Mesendoderm (in vitro differentiated cells): ENCODE measurements around the gene METTL5.
"Not testable (repeated sequence)": the region's sequence is repeated elsewhere in the genome, so short reads cannot be mapped to it uniquely, and the experiment has no call there.

Experiments used
- DNase-seq: peaks from one replicate; pipeline ENCODE4 v3.0.0; 2013
- H2AK5ac ChIP-seq: 2 replicates; pipeline ENCODE4 v1.6.1; 2013; ENCODE audit warnings: low read length, inconsistent platforms
- H2BK120ac ChIP-seq: 2 replicates; pipeline ENCODE4 v1.6.1; 2013; ENCODE audit warnings: low read depth, mild to moderate bottlenecking, low read length, moderate library complexity, mixed read lengths
- H2BK15ac ChIP-seq: replicated peaks from 2 replicates; pipeline ENCODE4 v1.6.1; 2013; ENCODE audit warnings: low read depth, mild to moderate bottlenecking, moderate library complexity
- H2BK5ac ChIP-seq: 2 replicates; pipeline ENCODE4 v1.6.1; 2013; ENCODE audit warnings: low read length, inconsistent platforms
- H3K18ac ChIP-seq: 2 replicates; pipeline ENCODE4 v1.6.1; 2013; ENCODE audit warnings: mild to moderate bottlenecking, low read length, mixed read lengths
- H3K23ac ChIP-seq: one replicate; pipeline ENCODE4 v1.6.1; 2013; ENCODE audit warnings: low read length
- H3K27ac ChIP-seq: 2 replicates; pipeline ENCODE4 v1.5.1; 2013; ENCODE audit warnings: low read depth, mild to moderate bottlenecking, inconsistent platforms, low read length, moderate library complexity
- H3K27me3 ChIP-seq: 2 replicates; pipeline ENCODE4 v1.6.1; 2013; ENCODE audit warnings: low read length, control low read depth, mild to moderate bottlenecking, inconsistent platforms; ENCODE audit not compliant: insufficient read depth, poor library complexity
- H3K36me3 ChIP-seq: 2 replicates; pipeline ENCODE4 v1.6.1; 2013; ENCODE audit warnings: low read length, inconsistent platforms; ENCODE audit not compliant: control insufficient read depth, insufficient read depth
- H3K4ac ChIP-seq: one replicate; pipeline ENCODE4 v1.6.1; 2013; ENCODE audit warnings: low read depth, mild to moderate bottlenecking, low read length, moderate library complexity
- H3K4me1 ChIP-seq: 2 replicates; pipeline ENCODE4 v1.6.1; 2013; ENCODE audit warnings: low read depth, low read length, inconsistent platforms; ENCODE audit not compliant: control insufficient read depth
- H3K4me2 ChIP-seq: 2 replicates; pipeline ENCODE4 v1.6.1; 2013; ENCODE audit warnings: low read length
- H3K4me3 ChIP-seq: 2 replicates; pipeline ENCODE4 v1.5.1; 2013; ENCODE audit warnings: mild to moderate bottlenecking, low read length
- H3K56ac ChIP-seq: one replicate; pipeline ENCODE4 v1.6.1; 2013; ENCODE audit warnings: low read length
- H3K79me1 ChIP-seq: 2 replicates; pipeline ENCODE4 v1.6.1; 2013; ENCODE audit warnings: low read length, inconsistent platforms
- H3K79me2 ChIP-seq: 2 replicates; pipeline ENCODE4 v1.6.1; 2013; ENCODE audit warnings: mild to moderate bottlenecking, low read length; ENCODE audit not compliant: control insufficient read depth, insufficient read depth
- H3K9ac ChIP-seq: 2 replicates; pipeline ENCODE4 v1.6.1; 2013; ENCODE audit warnings: low read length, inconsistent platforms
- H4K5ac ChIP-seq: one replicate; pipeline ENCODE4 v1.6.1; 2013; ENCODE audit warnings: low read length
- H4K8ac ChIP-seq: one replicate; pipeline ENCODE4 v1.6.1; 2013; ENCODE audit warnings: low read depth, mild to moderate bottlenecking, control low read depth, low read length, moderate library complexity
- WGBS: extraction: QIAGEN DNeasy Blood & Tissue Kit; methylation state at CpG from one replicate; pipeline ENCODE4 v1.1.7; 2013; ENCODE audit warnings: low lambda C conversion rate, missing lambda C conversion rate; ENCODE audit not compliant: insufficient coverage; ENCODE audit errors: extremely low coverage; 5-methylcytosine and 5-hydroxymethylcytosine counted together

METTL5 gene

DNA sequence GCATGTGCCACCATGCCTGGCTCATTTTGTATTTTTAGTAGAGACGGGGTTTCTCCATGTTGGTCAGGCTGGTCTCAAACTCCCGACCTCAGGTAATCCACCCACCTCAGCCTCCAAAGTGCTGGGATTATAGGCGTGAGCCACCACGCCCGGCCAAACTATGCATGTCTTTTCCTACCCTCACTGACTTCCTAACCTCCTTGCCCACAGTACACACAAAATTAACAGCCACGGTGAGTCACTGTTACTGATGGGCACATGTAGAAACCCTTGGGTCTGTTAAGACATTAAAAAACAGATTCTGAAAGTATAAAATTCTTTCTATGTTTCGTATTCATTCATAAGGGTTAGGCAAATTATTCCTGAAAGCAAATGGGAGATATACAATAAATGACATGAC, 4.6 kb downstream of the METTL5 start:
- H3K18ac ChIP-seq, H2BK5ac ChIP-seq, H3K4me1 ChIP-seq, H3K23ac ChIP-seq, H3K27me3 ChIP-seq, H4K5ac ChIP-seq, DNase-seq, H3K79me1 ChIP-seq, H3K56ac ChIP-seq, H3K4ac ChIP-seq, H3K79me2 ChIP-seq, H3K9ac ChIP-seq, H3K36me3 ChIP-seq, H3K27ac ChIP-seq, H2BK120ac ChIP-seq, H3K4me2 ChIP-seq, H2AK5ac ChIP-seq, H3K4me3 ChIP-seq, H2BK15ac ChIP-seq, H4K8ac ChIP-seq: not testable (repeated sequence)
- whole genome bisulfite sequencing = no CpG with 5 or more reads among the region's 7 CpGs

DNA sequence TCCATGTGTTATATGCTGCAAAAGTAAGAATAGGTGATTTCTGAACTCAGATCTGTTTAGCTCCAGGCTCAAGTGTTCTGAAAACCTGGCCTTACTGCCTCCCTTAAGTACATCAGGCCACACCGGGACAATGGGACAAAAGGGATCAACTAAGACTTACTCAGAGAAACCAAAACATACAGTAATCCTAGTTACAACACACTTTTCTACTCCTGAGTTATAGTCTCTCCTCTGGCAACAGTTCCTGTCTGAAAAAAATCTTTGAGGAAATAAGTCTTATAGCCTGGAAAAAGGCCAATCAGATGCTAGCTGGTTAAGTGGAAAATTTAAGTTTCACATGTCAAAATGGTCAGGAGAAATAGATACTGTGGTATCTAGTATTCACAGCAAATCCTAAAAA, 5.6 kb downstream of the METTL5 start:
- Histone ChIP-seq H2BK5ac (no peak overlapping the region), H3K23ac (no peak overlapping the region), H2BK15ac (no peak overlapping the region), H3K27ac (no peak overlapping the region), H3K79me1 (peaks cover 2% of the 10 kb centered on the region), H2BK120ac (no peak overlapping the region), H3K4me3 (no peak overlapping the region), H3K4me1 (peaks cover 2% of the 10 kb centered on the region), H3K18ac (no peak overlapping the region), H3K27me3 (no peaks in the 10 kb centered on the region), H3K4me2 (no peak overlapping the region), H3K4ac (no peak overlapping the region), H3K9ac (no peak overlapping the region), H4K5ac (no peak overlapping the region), H3K79me2 (no peaks in the 10 kb centered on the region), H2AK5ac (no peak overlapping the region), H3K36me3 (no peaks in the 10 kb centered on the region), H3K56ac (no peak overlapping the region), H4K8ac (no peak overlapping the region)
- DNase-seq = no peak
- WGBS = no CpG with 5 or more reads among the region's 1 CpG

DNA sequence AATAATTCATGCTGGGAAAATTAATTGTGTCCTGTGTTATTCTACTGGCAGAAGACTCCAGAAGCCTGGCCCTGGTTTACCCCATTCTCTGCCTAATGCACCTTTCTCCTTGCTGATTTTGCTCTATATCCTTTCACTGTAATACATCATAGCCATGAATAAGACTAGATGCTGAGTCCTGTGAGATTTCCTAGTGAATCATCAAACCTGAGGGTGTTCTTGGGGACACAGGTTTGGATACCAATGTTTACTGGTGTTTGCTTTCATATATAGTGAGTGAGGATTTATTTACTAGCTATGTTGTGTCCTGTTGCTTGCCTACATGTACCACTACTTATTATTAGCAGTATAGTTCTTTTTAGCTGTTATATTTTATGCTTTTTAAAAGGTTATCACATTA, 6.5 kb downstream of the METTL5 start:
- Histone ChIP-seq H3K4me2 (no peak overlapping the region), H3K23ac (no peak overlapping the region), H3K9ac (no peak overlapping the region), H3K4me3 (no peak overlapping the region), H3K27ac (no peak overlapping the region), H2AK5ac (no peak overlapping the region), H2BK15ac (no peak overlapping the region), H3K4ac (no peak overlapping the region), H2BK5ac (no peak overlapping the region), H4K5ac (no peak overlapping the region), H3K27me3 (no peaks in the 10 kb centered on the region), H3K4me1 (no peaks in the 10 kb centered on the region), H3K79me2 (no peaks in the 10 kb centered on the region), H3K18ac (no peak overlapping the region), H3K79me1 (no peaks in the 10 kb centered on the region), H2BK120ac (no peak overlapping the region), H4K8ac (no peak overlapping the region), H3K56ac (no peak overlapping the region), H3K36me3 (no peaks in the 10 kb centered on the region)
- DNase-seq = no peak

DNA sequence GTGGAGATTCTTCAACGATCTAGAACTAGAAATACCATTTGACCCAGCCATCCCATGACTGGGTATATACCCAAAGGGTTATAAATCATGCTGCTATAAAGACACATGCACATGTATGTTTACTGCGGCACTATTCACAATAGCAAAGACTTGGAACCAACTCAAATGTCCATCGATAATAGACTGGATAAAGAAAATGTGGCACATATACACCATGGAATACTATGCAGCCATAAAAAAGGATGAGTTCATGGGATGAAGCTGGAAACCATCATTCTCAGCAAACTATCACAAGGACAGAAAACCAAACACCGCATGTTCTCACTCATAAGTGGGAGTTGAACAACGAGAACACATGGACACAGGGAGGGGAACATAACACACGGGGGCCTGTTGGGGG, 7.3 kb downstream of the METTL5 start:
- H3K79me1 ChIP-seq, H3K4me2 ChIP-seq, H3K23ac ChIP-seq, H3K4ac ChIP-seq, H4K5ac ChIP-seq, H3K56ac ChIP-seq, H3K27ac ChIP-seq, H3K79me2 ChIP-seq, H2BK15ac ChIP-seq, DNase-seq, H3K4me1 ChIP-seq, H2AK5ac ChIP-seq, H2BK120ac ChIP-seq, H4K8ac ChIP-seq, H3K36me3 ChIP-seq, H3K27me3 ChIP-seq, H3K4me3 ChIP-seq, H2BK5ac ChIP-seq, H3K9ac ChIP-seq, H3K18ac ChIP-seq: not testable (repeated sequence)
- WGBS = no CpG with 5 or more reads among the region's 6 CpGs

DNA sequence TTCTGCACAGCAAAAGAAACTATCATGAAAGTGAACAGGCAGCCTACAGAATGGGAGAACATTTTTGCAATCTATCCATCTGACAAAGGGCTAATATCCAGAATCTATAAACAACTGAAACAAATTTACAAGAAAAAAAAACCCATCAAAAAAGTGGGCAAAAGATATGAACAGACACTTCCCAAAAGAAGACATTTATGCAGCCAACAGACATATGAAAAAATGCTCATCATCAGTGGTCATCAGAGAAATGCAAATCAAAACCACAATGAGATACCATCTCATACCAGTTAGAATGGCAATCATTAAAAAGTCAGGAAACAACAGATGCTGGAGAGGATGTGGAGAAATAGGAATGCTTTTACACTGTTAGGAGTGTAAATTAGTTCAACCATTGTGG, 7.7 kb downstream of the METTL5 start:
- H3K56ac ChIP-seq, H3K18ac ChIP-seq, H3K36me3 ChIP-seq, H3K27ac ChIP-seq, H3K27me3 ChIP-seq, H3K79me1 ChIP-seq, H3K79me2 ChIP-seq, H2BK5ac ChIP-seq, H3K4ac ChIP-seq, H3K9ac ChIP-seq, H2BK15ac ChIP-seq, H4K5ac ChIP-seq, H3K4me3 ChIP-seq, H3K4me1 ChIP-seq, H2BK120ac ChIP-seq, H2AK5ac ChIP-seq, H3K23ac ChIP-seq, DNase-seq, H4K8ac ChIP-seq, H3K4me2 ChIP-seq: not testable (repeated sequence)

DNA sequence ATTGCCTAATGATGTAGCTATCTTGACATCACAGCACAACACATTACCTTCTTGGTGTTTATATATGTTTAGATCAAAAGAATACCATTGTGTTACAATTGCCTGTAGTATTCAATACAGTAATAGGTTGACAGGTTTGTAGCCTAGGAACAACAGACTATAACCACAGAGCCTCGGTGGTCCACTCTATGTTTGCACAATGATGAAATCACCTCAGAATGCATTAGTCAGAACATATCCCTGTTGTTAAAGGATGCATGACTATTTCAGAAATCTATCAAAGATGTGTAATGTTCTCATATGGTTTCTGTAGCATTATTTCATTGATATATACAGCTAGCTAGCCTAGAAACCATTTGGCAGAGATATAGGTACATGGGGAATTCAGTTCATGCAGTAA, 8.9 kb downstream of the METTL5 start:
- H3K36me3 ChIP-seq = no peaks in the 10 kb centered on the region
- no peak overlapping the region for H3K18ac ChIP-seq
- H2BK15ac ChIP-seq = no peak overlapping the region
- no peak overlapping the region for H3K56ac ChIP-seq
- no peaks in the 10 kb centered on the region for H3K27me3 ChIP-seq
- H4K8ac ChIP-seq = no peak overlapping the region
- no peak overlapping the region for H2AK5ac ChIP-seq
- no CpG with 5 or more reads among the region's 1 CpG for WGBS
- H2BK120ac ChIP-seq = no peak overlapping the region
- no peaks in the 10 kb centered on the region for H3K79me1 ChIP-seq
- no peak overlapping the region for H3K23ac ChIP-seq
- no peaks in the 10 kb centered on the region for H3K79me2 ChIP-seq
- H3K4me3 ChIP-seq = no peak overlapping the region
- no peaks in the 10 kb centered on the region for H3K4me1 ChIP-seq
- no peak for DNase-seq
- no peak overlapping the region for H4K5ac ChIP-seq
- H3K9ac ChIP-seq = no peak overlapping the region
- no peak overlapping the region for H3K4ac ChIP-seq
- no peak overlapping the region for H3K27ac ChIP-seq
- H2BK5ac ChIP-seq = no peak overlapping the region
- no peak overlapping the region for H3K4me2 ChIP-seq
